Measurements from ENCODE around the gene UNC45A. TPM values are rescaled to one million over a fixed set of nuclear protein-coding genes. Genes with fewer than 3 reads are reported as not detected.

UNC45A gene
- polyA plus RNA-seq, 1 experiment = 63.3 TPM

GRCh38 chr15:90901175-90902039, 33.7 kb upstream of the UNC45A start:
- POLR2A ChIA-PET = interaction anchor here (0.7 kb wide), 1 partner anchor 15 kb away, joined by 3 read pairs; no protein-coding TSS in a partner anchor
- no peak for DNase-seq (ENCODE audit: low read depth, low spot score)

DNA sequence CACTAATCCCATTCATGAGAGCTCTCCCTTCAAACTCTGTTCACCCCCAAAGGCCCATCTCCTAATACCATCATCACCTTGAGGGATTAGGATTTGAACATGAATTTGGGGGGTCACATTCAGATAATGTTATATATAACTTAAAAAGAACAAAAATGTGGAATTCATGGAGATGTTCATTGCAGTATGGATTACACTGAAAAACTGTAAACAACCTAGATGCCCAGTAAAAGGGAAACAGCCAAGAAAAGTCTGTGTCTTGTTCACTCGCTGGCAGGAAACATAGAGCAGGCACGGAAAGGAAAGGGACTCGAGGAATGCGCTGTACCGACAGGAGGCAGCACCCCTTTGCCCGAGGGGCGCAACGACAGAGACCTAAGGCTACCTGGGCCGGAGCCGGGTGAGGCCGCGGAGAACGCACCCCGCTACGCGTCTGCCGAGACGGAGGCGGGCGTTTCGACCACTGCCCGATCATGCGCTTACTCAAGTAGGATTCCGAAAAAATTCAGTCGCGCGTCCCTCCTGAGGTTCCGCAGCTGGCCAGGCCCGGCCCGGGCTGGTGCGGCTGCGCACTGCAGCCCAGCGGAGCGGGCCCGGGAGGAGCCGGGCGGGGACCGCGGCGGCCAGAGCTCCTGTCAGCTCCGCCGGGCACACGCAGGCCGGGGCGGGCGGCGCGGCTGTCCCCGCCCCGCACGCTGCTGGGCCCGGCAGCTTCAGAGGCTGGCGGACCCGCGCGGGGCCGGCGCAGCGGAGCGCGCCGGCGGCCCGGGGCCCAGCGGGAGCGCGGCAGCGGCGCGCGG, 32.8 kb upstream of the UNC45A start:
- Histone ChIP-seq H3K27me3 (ENCODE audit: control insufficient read depth, insufficient read depth, low read length) (no peaks in the 10 kb centered on the region), H3K4me3 (ENCODE audit: low read depth, low read length) (peak overlapping the region; percentile 77), H3K9me3 (ENCODE audit: control insufficient read depth, insufficient read depth, low read length) (no peaks in the 10 kb centered on the region; the same call in 1 of the 2 replicates), H3K27ac (ENCODE audit: low read depth, low read length) (peak overlapping the region; percentile 81)
- DNase-seq (ENCODE audit: low read depth, low spot score) = no peak
- CTCF ChIA-PET = interaction anchor here (0.5 to 9.3 kb wide), 10 partner anchors 12 to 583 kb away, joined by 3 to 98 read pairs (median 4); partner anchors contain the start of genes HDDC3 and UNC45A
- TF ChIP-seq CTCF (IDR thresholded peaks at IDR 0.05; ENCODE audit: low read depth, low read length) = peak; percentile 82
- POLR2A ChIA-PET = interaction anchor here (0.7 to 1.5 kb wide), 4 partner anchors 12 to 33 kb away, joined by 3 to 7 read pairs (median 4); partner anchors contain the start of gene UNC45A

More at GRCh38 chr15:90901175-90902039, 33.7 kb upstream of the UNC45A start:
- H3K27me3 ChIP-seq (ENCODE audit: control insufficient read depth, insufficient read depth, low read length) = no peaks in the 10 kb centered on the region
- peak overlapping the region; percentile 12 for H3K27ac ChIP-seq (ENCODE audit: low read depth, low read length)
- peak overlapping the region; percentile 77; the same call in 1 of the 2 replicates for H3K4me3 ChIP-seq (ENCODE audit: low read depth, low read length)
- CTCF ChIA-PET = interaction anchor here (0.9 to 9.3 kb wide), 5 partner anchors 15 to 253 kb away, joined by 3 to 98 read pairs (median 9); partner anchors contain the start of genes HDDC3 and UNC45A
- H3K9me3 ChIP-seq (ENCODE audit: control insufficient read depth, insufficient read depth, low read length) = no peaks in the 10 kb centered on the region; the same call in 1 of the 2 replicates
- no peak for TF ChIP-seq CTCF (IDR thresholded peaks at IDR 0.05; ENCODE audit: low read depth, low read length)

GRCh38 chr15:90902840-90903732, 32.0 kb upstream of the UNC45A start, which contains the start of gene MAN2A2:
Gene MAN2A2 (plus strand): TSS chr15:90903302. CDS start chr15:90904208, 906 bp downstream.
- no peak for TF ChIP-seq CTCF (IDR thresholded peaks at IDR 0.05; ENCODE audit: low read depth, low read length)
- Histone ChIP-seq H3K4me3 (ENCODE audit: low read depth, low read length) (peak within 1 kb of the TSS; percentile 77), H3K27ac (ENCODE audit: low read depth, low read length) (peak within 1 kb of the TSS; percentile 81), H3K27me3 (ENCODE audit: control insufficient read depth, insufficient read depth, low read length) (no peaks in the 10 kb centered on the region), H3K9me3 (ENCODE audit: control insufficient read depth, insufficient read depth, low read length) (no peaks in the 10 kb centered on the region; the same call in 1 of the 2 replicates)
- no peak for DNase-seq (ENCODE audit: low read depth, low spot score)
- ChIA-PET POLR2A (interaction anchor here (0.6 to 1.5 kb wide), 4 partner anchors 11 to 617 kb away, joined by 3 to 7 read pairs (median 4); partner anchors contain the start of gene UNC45A), CTCF (interaction anchor here (0.5 to 9.3 kb wide), 9 partner anchors 13 to 583 kb away, joined by 3 to 98 read pairs (median 4); partner anchors contain the start of genes HDDC3 and UNC45A)

GRCh38 chr15:90903733-90904536, 31.1 kb upstream of the UNC45A start:
- POLR2A ChIA-PET = interaction anchor here (0.6 to 1.4 kb wide), 3 partner anchors 33 to 616 kb away, joined by 4 to 5 read pairs (median 4); no protein-coding TSS in a partner anchor
- CTCF ChIA-PET = interaction anchor here (0.8 to 9.3 kb wide), 7 partner anchors 14 to 368 kb away, joined by 3 to 98 read pairs (median 4); partner anchors contain the start of genes HDDC3 and UNC45A
- Histone ChIP-seq H3K27me3 (ENCODE audit: control insufficient read depth, insufficient read depth, low read length) (no peaks in the 10 kb centered on the region), H3K9me3 (ENCODE audit: control insufficient read depth, insufficient read depth, low read length) (no peaks in the 10 kb centered on the region; the same call in 1 of the 2 replicates), H3K4me3 (ENCODE audit: low read depth, low read length) (peak overlapping the region; percentile 77), H3K27ac (ENCODE audit: low read depth, low read length) (no peak overlapping the region)
- no peak for DNase-seq (ENCODE audit: low read depth, low spot score)
- no peak for TF ChIP-seq CTCF (IDR thresholded peaks at IDR 0.05; ENCODE audit: low read depth, low read length)
